ENCODE results near the gene TSPYL1.
A peak's percentile ranks its signal among the peaks of the same experiment; 100 is the strongest.
"Not testable (repeated sequence)": the region's sequence is repeated elsewhere in the genome, so short reads cannot be mapped to it uniquely, and the experiment has no call there.

TSPYL1 gene

GRCh38 chr6:116301104-116301503, 21.4 kb upstream of the TSPYL1 start:
- no peak for DNase-seq
- in situ Hi-C loops (cut with HindIII; ENCODE audit: low pct_ligation_motif_present, low pct_unique_long_range_greater_than_20kb, low sequenced_read_pairs), result no loop called here

DNA sequence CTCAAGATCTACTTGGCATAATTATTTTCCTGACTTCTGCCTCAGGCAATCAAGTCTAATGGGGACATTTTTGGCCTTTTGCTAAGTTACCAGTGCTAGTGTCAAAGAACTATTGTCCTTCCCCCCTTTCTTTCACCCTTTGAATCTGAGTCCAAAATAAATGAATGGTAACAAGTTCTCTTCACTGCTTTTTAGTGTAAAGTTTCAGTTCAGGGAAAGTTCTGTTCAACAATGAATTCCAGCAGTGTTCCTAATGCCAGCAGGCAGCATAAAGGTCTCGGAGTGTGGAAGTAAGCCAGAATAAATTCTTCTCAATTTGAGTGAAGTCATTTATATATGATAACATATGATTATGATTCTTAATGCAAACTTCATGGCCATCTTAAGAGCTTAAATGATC, 20.8 kb upstream of the TSPYL1 start:
- in situ Hi-C loops (cut with HindIII; ENCODE audit: low pct_ligation_motif_present, low pct_unique_long_range_greater_than_20kb, low sequenced_read_pairs), result no loop called here
- DNase-seq, result no peak

DNA sequence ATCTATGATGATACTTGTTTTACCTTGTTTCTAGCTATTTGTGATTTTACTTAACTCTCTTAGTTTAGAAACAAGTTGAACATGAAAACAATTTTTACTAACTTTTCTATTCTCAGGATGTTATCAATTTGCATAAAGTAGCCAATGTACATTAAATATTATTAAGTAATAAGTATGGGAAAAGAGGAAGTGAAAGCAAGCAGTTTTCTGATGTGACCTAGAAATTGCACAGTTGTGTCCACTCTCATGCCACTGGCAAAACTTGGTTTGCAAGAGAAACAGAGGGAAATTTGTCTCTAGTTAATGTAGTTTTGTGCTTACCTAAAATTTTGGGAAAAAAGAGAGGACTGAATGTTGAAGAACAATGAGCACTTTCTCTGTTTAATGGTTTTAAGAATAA, 19.2 kb upstream of the TSPYL1 start:
- in situ Hi-C loops (cut with HindIII; ENCODE audit: low pct_ligation_motif_present, low pct_unique_long_range_greater_than_20kb, low sequenced_read_pairs), result loop anchor here (25.0 kb wide), 1 partner anchor 238 kb away; the partner anchor contains the start of gene TRAPPC3L
- no peak for DNase-seq

GRCh38 chr6:116298273-116298672, 18.5 kb upstream of the TSPYL1 start:
- DNase-seq, result no peak
- in situ Hi-C loops (cut with HindIII; ENCODE audit: low pct_ligation_motif_present, low pct_unique_long_range_greater_than_20kb, low sequenced_read_pairs), result loop anchor here (25.0 kb wide), 1 partner anchor 239 kb away; the partner anchor contains the start of gene TRAPPC3L

DNA sequence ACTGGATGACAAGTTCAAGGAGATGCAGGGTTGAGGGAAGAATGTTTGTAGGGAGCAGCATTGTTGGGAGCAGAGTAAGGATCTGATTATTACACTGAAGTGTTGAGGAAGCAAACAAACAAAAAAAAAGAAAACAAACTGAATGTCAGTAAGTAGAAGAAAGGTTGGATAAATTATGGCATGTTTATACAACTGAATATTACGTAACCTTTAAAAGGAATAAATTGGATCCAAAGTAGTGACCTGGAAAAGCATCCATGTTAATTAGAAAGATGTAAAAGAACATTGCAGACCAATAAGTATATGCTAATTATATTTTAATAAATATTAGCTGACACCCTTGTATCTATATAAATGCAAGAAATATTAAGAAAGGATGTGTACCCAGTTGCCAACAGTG, 12.8 kb upstream of the TSPYL1 start:
- no peak for DNase-seq
- in situ Hi-C loops (cut with HindIII; ENCODE audit: low pct_ligation_motif_present, low pct_unique_long_range_greater_than_20kb, low sequenced_read_pairs), result loop anchor here (25.0 kb wide), 1 partner anchor 245 kb away; the partner anchor contains the start of gene TRAPPC3L

- in situ Hi-C loops (cut with HindIII; ENCODE audit: low pct_ligation_motif_present, low pct_unique_long_range_greater_than_20kb, low sequenced_read_pairs), result loop anchor here (25.0 kb wide), 1 partner anchor 245 kb away; the partner anchor contains the start of gene TRAPPC3L
- DNase-seq, result no peak
Observed at GRCh38 chr6:116291701-116292396, 12.1 kb upstream of the TSPYL1 start.

- DNase-seq, result no peak
- in situ Hi-C loops (cut with HindIII; ENCODE audit: low pct_ligation_motif_present, low pct_unique_long_range_greater_than_20kb, low sequenced_read_pairs), result loop anchor here (25.0 kb wide), 1 partner anchor 247 kb away; the partner anchor contains the start of gene TRAPPC3L
Observed at GRCh38 chr6:116290799-116291198, 11.1 kb upstream of the TSPYL1 start.

DNA sequence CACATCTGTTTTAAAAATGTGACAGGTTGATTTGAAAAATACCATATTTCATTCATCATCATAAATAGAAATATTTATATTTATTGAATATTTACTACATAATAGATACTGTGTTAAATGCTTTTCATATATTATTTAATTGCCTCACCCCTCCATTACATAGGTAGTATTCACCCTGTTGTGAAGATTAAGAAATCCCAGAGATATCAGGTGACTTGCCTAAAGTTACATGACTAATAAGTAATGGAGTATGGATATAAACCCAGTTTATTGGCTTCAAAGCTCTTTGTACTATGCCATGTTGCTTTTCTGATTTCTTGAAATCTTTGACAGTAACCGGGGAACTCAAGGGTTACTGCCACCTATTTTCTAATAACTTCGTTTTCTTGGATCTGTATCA, 10.1 kb upstream of the TSPYL1 start:
- DNase-seq, result no peak
- in situ Hi-C loops (cut with HindIII; ENCODE audit: low pct_ligation_motif_present, low pct_unique_long_range_greater_than_20kb, low sequenced_read_pairs), result loop anchor here (25.0 kb wide), 1 partner anchor 247 kb away; the partner anchor contains the start of gene TRAPPC3L

- peak; percentile 51 for DNase-seq
- in situ Hi-C loops (cut with HindIII; ENCODE audit: low pct_ligation_motif_present, low pct_unique_long_range_greater_than_20kb, low sequenced_read_pairs), result loop anchor here (25.0 kb wide), 1 partner anchor 250 kb away; the partner anchor contains the start of gene TRAPPC3L
Observed at GRCh38 chr6:116287689-116288282, 8.1 kb upstream of the TSPYL1 start.

DNA sequence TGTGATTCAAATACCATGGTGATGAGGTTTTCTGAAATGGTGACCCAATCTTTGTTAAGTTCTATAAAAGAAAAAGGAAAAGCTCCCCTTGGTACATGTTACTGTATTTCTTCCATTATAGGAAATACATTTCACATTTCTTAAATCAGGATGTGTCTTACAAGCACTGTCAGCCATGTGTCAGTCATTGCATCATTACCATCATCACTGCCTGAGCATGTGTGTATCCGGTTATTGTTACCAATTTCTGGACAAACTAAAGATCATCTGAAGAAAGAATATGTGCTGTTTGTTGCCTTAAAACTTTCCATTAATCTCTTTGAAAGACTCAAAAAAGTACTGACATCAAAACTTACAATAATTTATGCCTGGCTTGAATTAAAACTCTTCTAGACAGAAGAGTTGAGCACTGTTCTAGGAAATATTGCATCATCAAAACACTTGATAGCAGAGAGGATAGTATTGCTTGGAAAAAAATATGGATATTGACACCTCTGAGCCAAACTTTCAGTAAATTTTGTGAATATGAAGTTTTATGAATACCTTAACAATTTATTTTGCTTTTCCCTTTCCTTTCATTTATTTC, 7.1 kb upstream of the TSPYL1 start:
- no peak for DNase-seq
- in situ Hi-C loops (cut with HindIII; ENCODE audit: low pct_ligation_motif_present, low pct_unique_long_range_greater_than_20kb, low sequenced_read_pairs), result loop anchor here (25.0 kb wide), 1 partner anchor 250 kb away; the partner anchor contains the start of gene TRAPPC3L

- in situ Hi-C loops (cut with HindIII; ENCODE audit: low pct_ligation_motif_present, low pct_unique_long_range_greater_than_20kb, low sequenced_read_pairs), result loop anchor here (25.0 kb wide), 1 partner anchor 252 kb away; the partner anchor contains the start of gene TRAPPC3L
- not testable (repeated sequence) for DNase-seq
Observed at GRCh38 chr6:116284984-116285383, 5.3 kb upstream of the TSPYL1 start.

DNA sequence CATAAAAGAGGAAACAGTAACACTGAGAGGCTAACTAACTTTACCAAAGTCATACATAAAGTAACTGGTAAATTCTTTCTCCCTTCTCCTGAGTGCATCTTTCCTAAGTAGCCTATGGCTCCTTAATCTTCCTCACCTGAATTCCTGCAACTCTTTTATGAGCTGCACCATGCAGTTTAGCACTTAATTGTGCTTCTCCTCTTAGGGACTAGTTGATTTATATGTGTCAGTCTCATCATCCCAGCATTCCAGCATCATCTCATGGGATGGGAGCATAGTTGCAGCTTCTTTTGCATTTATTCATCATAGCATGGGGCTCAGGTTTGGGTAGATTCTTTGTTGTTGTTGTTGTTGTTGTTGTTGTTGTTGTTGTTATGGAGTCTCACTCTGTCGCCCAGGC, 3.5 kb upstream of the TSPYL1 start:
- in situ Hi-C loops (cut with HindIII; ENCODE audit: low pct_ligation_motif_present, low pct_unique_long_range_greater_than_20kb, low sequenced_read_pairs), result loop anchor here (25.0 kb wide), 1 partner anchor 254 kb away; the partner anchor contains the start of gene TRAPPC3L
- no peak for DNase-seq

GRCh38 chr6:116282698-116283097, 3.0 kb upstream of the TSPYL1 start:
- in situ Hi-C loops (cut with HindIII; ENCODE audit: low pct_ligation_motif_present, low pct_unique_long_range_greater_than_20kb, low sequenced_read_pairs), result loop anchor here (25.0 kb wide), 1 partner anchor 255 kb away; the partner anchor contains the start of gene TRAPPC3L
- DNase-seq, result no peak

DNA sequence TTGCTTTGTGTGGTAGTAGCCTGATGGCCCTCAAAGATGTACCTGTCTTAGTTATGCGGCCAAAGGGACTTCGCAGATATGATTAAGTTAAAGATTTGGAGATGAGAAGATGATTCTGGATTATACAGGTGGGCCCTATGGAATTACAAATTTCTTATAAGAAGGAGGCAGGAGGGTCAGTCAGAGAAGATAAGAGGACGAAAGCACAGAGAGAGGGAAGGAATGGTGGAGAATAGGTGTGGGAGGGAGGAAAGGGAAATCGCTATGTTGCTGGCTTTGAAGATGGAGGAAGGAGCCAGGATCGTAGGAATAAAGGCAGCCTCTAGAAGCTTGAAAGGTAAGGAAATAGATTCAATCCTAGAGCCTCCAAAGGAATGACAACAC, 1.2 kb upstream of the TSPYL1 start:
- DNase-seq, result no peak
- in situ Hi-C loops (cut with HindIII; ENCODE audit: low pct_ligation_motif_present, low pct_unique_long_range_greater_than_20kb, low sequenced_read_pairs), result loop anchor here (25.0 kb wide), 1 partner anchor 256 kb away; the partner anchor contains the start of gene TRAPPC3L

DNA sequence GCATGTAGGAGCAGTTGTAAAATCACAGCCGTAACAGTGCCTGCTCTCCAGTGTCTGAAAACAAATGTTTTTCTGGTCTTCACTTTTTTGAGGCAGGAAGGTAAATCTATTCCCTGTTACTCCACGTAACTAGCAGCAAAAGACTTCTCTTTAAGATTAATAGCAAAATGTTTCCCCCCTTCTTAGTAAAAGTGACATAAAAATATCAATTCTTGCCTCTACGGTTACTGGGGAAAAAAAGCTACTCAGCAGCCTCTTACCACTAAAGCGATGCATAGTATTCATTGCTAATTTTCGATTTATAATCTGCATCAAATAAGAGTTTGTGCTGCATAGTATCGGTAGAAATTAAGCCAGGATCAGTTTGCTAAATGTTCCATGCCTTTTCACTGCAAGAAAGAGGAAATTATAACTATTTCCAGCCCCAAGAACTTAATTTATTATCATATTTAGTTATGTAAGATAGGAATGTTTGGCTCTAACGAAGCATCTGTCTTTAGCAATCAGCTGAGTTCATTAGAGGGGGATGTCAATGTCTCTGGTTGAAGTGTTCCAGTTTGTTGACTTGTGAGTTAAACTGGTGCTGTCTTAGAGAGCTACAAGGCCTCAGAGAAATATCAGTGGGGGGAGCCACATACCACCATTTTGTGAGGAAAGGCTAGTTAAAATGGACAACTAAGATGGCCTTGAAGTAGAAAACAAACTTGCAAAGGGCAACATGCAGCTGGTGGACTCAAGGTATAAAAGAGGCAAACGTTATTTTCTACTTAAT, 617 bp upstream of the TSPYL1 start:
- peak; percentile 14 for DNase-seq
- in situ Hi-C loops (cut with HindIII; ENCODE audit: low pct_ligation_motif_present, low pct_unique_long_range_greater_than_20kb, low sequenced_read_pairs), result loop anchor here (25.0 kb wide), 1 partner anchor 257 kb away; the partner anchor contains the start of gene TRAPPC3L

- in situ Hi-C loops (cut with HindIII; ENCODE audit: low pct_ligation_motif_present, low pct_unique_long_range_greater_than_20kb, low sequenced_read_pairs), result loop anchor here (25.0 kb wide), 1 partner anchor 258 kb away; the partner anchor contains the start of gene TRAPPC3L
- no peak for DNase-seq
Observed at GRCh38 chr6:116278854-116279231, 887 bp downstream of the TSPYL1 start.

DNA sequence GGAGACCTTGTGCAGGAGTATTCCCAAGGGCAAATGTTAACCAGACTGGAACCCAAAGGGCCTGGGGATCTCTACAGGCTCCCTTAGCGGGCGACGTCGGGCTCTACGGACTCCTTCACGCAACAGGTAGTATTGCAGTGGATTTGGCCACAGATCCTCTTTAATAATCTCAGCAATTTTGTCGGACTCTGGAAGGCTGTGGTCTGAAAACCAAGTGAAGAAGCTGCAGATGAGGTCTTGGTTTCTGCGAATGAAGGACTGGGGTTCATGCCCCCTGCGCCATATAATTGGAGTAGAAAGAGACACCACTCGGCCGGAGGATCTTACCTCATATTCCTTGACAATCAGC, 1.3 kb downstream of the TSPYL1 start:
- DNase-seq, result no peak
- in situ Hi-C loops (cut with HindIII; ENCODE audit: low pct_ligation_motif_present, low pct_unique_long_range_greater_than_20kb, low sequenced_read_pairs), result loop anchor here (25.0 kb wide), 1 partner anchor 259 kb away; the partner anchor contains the start of gene TRAPPC3L

- in situ Hi-C loops (cut with HindIII; ENCODE audit: low pct_ligation_motif_present, low pct_unique_long_range_greater_than_20kb, low sequenced_read_pairs), result loop anchor here (25.0 kb wide), 1 partner anchor 260 kb away; the partner anchor contains the start of gene TRAPPC3L
- no peak for DNase-seq
Observed at GRCh38 chr6:116277124-116277523, 2.6 kb downstream of the TSPYL1 start.
